HepG2 (cell line): ENCODE measurements around the gene BBS9. TPM values are rescaled to one million over a fixed set of nuclear protein-coding genes. Genes with fewer than 3 reads are reported as not detected.

Experiments used
- ATAC-seq: fragments of 200-7000 bp; cut with Tn5 transposase; 3 replicates; pipeline ENCODE4 v1.9.1; 2020; ENCODE audit warnings: mild to moderate bottlenecking, moderate library complexity
- BruUV-seq: library from RNA; stranded (reverse); fragments of 400-500 nt; replicated peaks from 2 replicates; lab custom pipeline; 2021; lab: Mats Ljungman, UMichigan
- CTCF ChIA-PET: fragments of 300-600 bp; formaldehyde crosslinking; extraction: SDS; loops from one replicate; lab custom pipeline; 2021; ENCODE audit warnings: low total read pairs, inconsistent platforms, low intra/inter-chr PET ratio; lab: Yijun Ruan, JAX
- POLR2A ChIA-PET: fragments of 350-600 bp; sonication (Branson Sonifier 250); formaldehyde crosslinking; loops from one replicate; lab custom pipeline; 2020; ENCODE audit warnings: antibody characterized with exemption, inconsistent platforms; lab: Yijun Ruan, JAX
- DNase-seq: peaks from one replicate; pipeline ENCODE4 v3.0.0-alpha.2; 2015; ENCODE audit warnings: low spot score
- FAIRE-seq: peaks from 3 replicates; lab custom pipeline; 2011; peaks lifted over from hg19 to GRCh38; lab: Jason Lieb, UNC
- H2AFZ ChIP-seq: one replicate; pipeline ENCODE4 v1.6.1; 2011; ENCODE audit warnings: low read length, inconsistent platforms
- H3K27ac ChIP-seq: fragments of 300-600 bp; 3 replicates; pipeline ENCODE4 v1.8.0; 2011; ENCODE audit warnings: mixed run types, mild to moderate bottlenecking, mixed read lengths, low read length, inconsistent platforms; ENCODE audit not compliant: insufficient read depth; ENCODE audit errors: extremely low read length
- H3K27me3 ChIP-seq, 2 experiments: fragments of 200-600 bp in 1 of 2; 2 replicates in 1 of 2; 3 replicates in 1 of 2; pipeline versions ENCODE4 v1.6.0 to v1.8.0; 2011; ENCODE audit warnings: low read length in 2 of 2, mild to moderate bottlenecking in 2 of 2, moderate library complexity in 2 of 2, inconsistent platforms in 1 of 2; ENCODE audit not compliant: insufficient read depth in 2 of 2, control insufficient read depth in 1 of 2
- H3K36me3 ChIP-seq, 2 experiments: fragments of 200-600 bp in 1 of 2; replicated peaks in 1 of 2; 2 replicates in 1 of 2; 3 replicates in 1 of 2; pipeline versions ENCODE4 v1.5.1 to v1.8.0; 2011; ENCODE audit warnings: low read length in 2 of 2, inconsistent platforms in 1 of 2; ENCODE audit not compliant: insufficient read depth in 2 of 2, control insufficient read depth in 1 of 2
- H3K4me1 ChIP-seq: 2 replicates; pipeline ENCODE4 v1.5.1; 2012; ENCODE audit warnings: low read length, inconsistent platforms; ENCODE audit not compliant: insufficient read depth
- H3K4me2 ChIP-seq: 2 replicates; pipeline ENCODE4 v1.6.0; 2011; ENCODE audit warnings: low read depth, low read length, inconsistent platforms
- H3K4me3 ChIP-seq, 3 experiments: fragments of 200-600 bp in 1 of 3; sonication (generic), shearing (Covaris generic) in 1 of 3; replicated peaks in 1 of 3; 2 replicates each; pipeline ENCODE4 v1.5.1; 2011 to 2016; ENCODE audit warnings: low read length in 3 of 3, inconsistent platforms in 2 of 3, low read depth in 2 of 3, mild to moderate bottlenecking in 2 of 3, control low read depth in 1 of 3, mixed read lengths in 1 of 3; ENCODE audit not compliant: insufficient read depth in 1 of 3
- H3K79me2 ChIP-seq: one replicate; pipeline ENCODE4 v1.6.1; 2011; ENCODE audit warnings: low read length, inconsistent platforms; ENCODE audit not compliant: insufficient read depth
- H3K9ac ChIP-seq: 2 replicates; pipeline ENCODE4 v1.6.0; 2011; ENCODE audit warnings: mild to moderate bottlenecking, low read depth, low read length, inconsistent platforms; ENCODE audit not compliant: insufficient read depth
- H3K9me3 ChIP-seq: 2 replicates; pipeline ENCODE4 v1.5.1; 2012; ENCODE audit warnings: mild to moderate bottlenecking, low read length
- H4K20me1 ChIP-seq: 2 replicates; pipeline ENCODE4 v1.6.0; 2011; ENCODE audit warnings: inconsistent platforms, mild to moderate bottlenecking, low read length, moderate library complexity; ENCODE audit not compliant: insufficient read depth
- CREB1 ChIP-seq, 2 experiments: fragments of 450-650 bp in 1 of 2; IDR thresholded peaks; 2 replicates each; pipeline ENCODE4 v1.6.1; 2016 to 2017; ENCODE audit warnings: control low read depth in 1 of 2, mild to moderate bottlenecking in 1 of 2, missing compliant biosample characterization in 1 of 2, missing genetic modification characterization in 1 of 2
- ELF4 ChIP-seq: sonication (generic); formaldehyde crosslinking; IDR thresholded peaks from 2 replicates; pipeline ENCODE4 v1.5.0; 2020; ENCODE audit warnings: missing genetic modification reagents, mild to moderate bottlenecking, moderate library complexity, borderline replicate concordance
- KIAA2018 ChIP-seq: sonication (generic); formaldehyde crosslinking; IDR thresholded peaks from 2 replicates; pipeline ENCODE4 v1.5.0; 2020; ENCODE audit warnings: mild to moderate bottlenecking, missing genetic modification reagents, borderline replicate concordance
- MEIS1 ChIP-seq: sonication (generic); formaldehyde crosslinking; IDR thresholded peaks from 2 replicates; pipeline ENCODE4 v1.9.0; 2021; ENCODE audit warnings: mild to moderate bottlenecking, missing genetic modification reagents, moderate library complexity, borderline replicate concordance
- NR1H2 ChIP-seq: sonication (generic); formaldehyde crosslinking; IDR thresholded peaks from 2 replicates; pipeline ENCODE4 v1.8.1; 2022; ENCODE audit warnings: low read depth, missing genetic modification reagents, borderline replicate concordance
- NRL ChIP-seq: sonication (generic); formaldehyde crosslinking; IDR thresholded peaks from 2 replicates; pipeline ENCODE4 v1.5.0; 2020; ENCODE audit warnings: missing genetic modification reagents, mild to moderate bottlenecking, moderate library complexity, borderline replicate concordance
- SPEN ChIP-seq: sonication (generic); formaldehyde crosslinking; IDR thresholded peaks from 2 replicates; pipeline ENCODE4 v1.5.1; 2020; ENCODE audit warnings: low read depth, mild to moderate bottlenecking, missing genetic modification reagents
- U2AF2 ChIP-seq: fragments of 200-400 bp; formaldehyde crosslinking; IDR thresholded peaks from 2 replicates; pipeline ENCODE4 v1.6.1; 2017; ENCODE audit warnings: low read depth, mild to moderate bottlenecking, low read length
- UBTF ChIP-seq: sonication (generic); formaldehyde crosslinking; IDR thresholded peaks from 2 replicates; pipeline ENCODE4 v1.4.0; 2020; ENCODE audit warnings: mild to moderate bottlenecking, missing genetic modification reagents
- ZFP36 ChIP-seq: fragments of 150-350 bp; IDR thresholded peaks from 2 replicates; pipeline ENCODE4 v1.6.1; 2018; ENCODE audit warnings: borderline replicate concordance, low read length, low read depth; ENCODE audit not compliant: partially characterized antibody
- ZNF660 ChIP-seq: sonication (generic); formaldehyde crosslinking; IDR thresholded peaks from 2 replicates; pipeline ENCODE4 v1.5.1; 2020; ENCODE audit warnings: mild to moderate bottlenecking, low read depth, missing genetic modification reagents, borderline replicate concordance
- WGBS: methylation state at CpG from one replicate; pipeline ENCODE4 v1.1.6; 2017; ENCODE audit warnings: low lambda C conversion rate; 5-methylcytosine and 5-hydroxymethylcytosine counted together
- in situ Hi-C: cut with HindIII; loops from 2 replicates; pipeline ENCODE4 v1.10.0; 2017; ENCODE audit warnings: low pct_unique_long_range_greater_than_20kb; ENCODE audit not compliant: extremely low pct_ligation_motif_present
- intact Hi-C: fragments of 100-400 bp; cut with micrococcal nuclease; formaldehyde crosslinking; loops from one replicate; pipeline ENCODE4 v1.10.0; 2022; ENCODE audit not compliant: unreplicated experiment
- polyA plus RNA-seq, 8 experiments: library from polyadenylated mRNA; depleted of rRNA in 3 of 8; stranded (reverse) in 7 of 8; unstranded in 1 of 8; fragments of >200 nt; fragmentation: Illumina TruSeq in 4 of 8; extraction: Trizol in 4 of 8; gene quantifications; 2 replicates each; pipeline versions ENCODE4 v1.2.1 to v1.2.3, GENCODE V29; 2011 to 2016; ENCODE audit warnings: low read depth in 4 of 8, missing spikeins in 1 of 8, mixed read lengths in 1 of 8; ENCODE audit not compliant: insufficient read depth in 1 of 8
- total RNA-seq, 5 experiments: library from RNA; depleted of rRNA; stranded (reverse); fragments of >200 nt; fragmentation: Illumina TruSeq; extraction: Trizol; gene quantifications; 2 replicates each; pipeline ENCODE4 v1.2.3, GENCODE V29; 2016; ENCODE audit warnings: low read depth in 1 of 5

The BBS9 gene
- total and polyA plus RNA-seq, 2 of the 13 experiments (the other 11 are each of a cell fraction or from before 2014, with no cell fraction given) = 5.1 to 7.8 TPM

- TF ChIP-seq UBTF (CRISPR knock-in tag) = no peak
- TF ChIP-seq NR1H2 (CRISPR knock-in tag) = no peak
These were observed 467.3 kb downstream of the BBS9 start (continued) for GRCh38 chr7:33596686-33597085.

GRCh38 chr7:33597181-33597580 is 467.8 kb downstream of the BBS9 start:
- Histone ChIP-seq H3K79me2 (no peaks in the 10 kb centered on the region), H3K4me1 (no peaks in the 10 kb centered on the region), H3K4me3 (no peak overlapping the region), H2AFZ (no peak overlapping the region), H3K36me3 (no peaks in the 10 kb centered on the region), H3K4me2 (no peak overlapping the region), H3K27me3 (no peaks in the 10 kb centered on the region), H4K20me1 (no peaks in the 10 kb centered on the region), H3K9ac (no peak overlapping the region), H3K27ac (no peak overlapping the region), H3K9me3 (no peaks in the 10 kb centered on the region)
- CTCF ChIA-PET = no interaction called here
- DNase-seq (no peak), ATAC-seq (no peak), FAIRE-seq (no peak)
- intact Hi-C loops = no loop called here
- in situ Hi-C loops = no loop called here
- POLR2A ChIA-PET = no interaction called here
- WGBS = 52% methylated on average over 1 of the region's 1 CpG
- TF ChIP-seq CREB1 (IDR thresholded peaks at IDR 0.05) (no peak), CREB1 (CRISPR knock-in tag; IDR thresholded peaks at IDR 0.05) (no peak), NRL (CRISPR knock-in tag) (no peak), KIAA2018 (CRISPR knock-in tag) (no peak), ZNF660 (CRISPR knock-in tag) (no peak), SPEN (no peak), U2AF2 (no peak), ZFP36 (no peak), ELF4 (CRISPR knock-in tag) (no peak), MEIS1 (CRISPR knock-in tag) (no peak)
- BruUV-seq = no TSS peak
